ENCODE data around the gene AKR7A2.
"Not testable (repeated sequence)": the region's sequence is repeated elsewhere in the genome, so short reads cannot be mapped to it uniquely, and the experiment has no call there.

AKR7A2 gene

DNA sequence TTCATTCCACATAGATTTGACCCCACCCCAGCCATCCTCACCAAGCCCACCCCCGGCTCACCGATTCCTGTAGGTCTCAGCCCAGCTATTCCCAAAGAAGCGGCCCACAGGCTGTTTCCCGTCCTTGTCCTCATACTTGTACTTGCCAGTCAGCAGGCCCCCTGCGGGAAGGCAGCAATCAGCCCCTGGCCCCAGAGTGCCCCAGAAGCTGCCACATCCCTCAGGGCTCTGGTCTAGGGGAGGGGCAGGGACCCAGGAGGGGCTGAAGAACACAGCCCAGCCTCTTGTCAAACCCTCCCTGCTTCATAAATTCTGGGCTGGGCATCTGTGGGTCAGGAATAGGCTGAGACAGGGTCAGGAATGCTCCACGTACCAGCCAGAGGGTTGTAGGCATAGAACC is 5.0 kb downstream of the AKR7A2 start:
- no peak for DNase-seq (ENCODE audit: low spot score)

DNA sequence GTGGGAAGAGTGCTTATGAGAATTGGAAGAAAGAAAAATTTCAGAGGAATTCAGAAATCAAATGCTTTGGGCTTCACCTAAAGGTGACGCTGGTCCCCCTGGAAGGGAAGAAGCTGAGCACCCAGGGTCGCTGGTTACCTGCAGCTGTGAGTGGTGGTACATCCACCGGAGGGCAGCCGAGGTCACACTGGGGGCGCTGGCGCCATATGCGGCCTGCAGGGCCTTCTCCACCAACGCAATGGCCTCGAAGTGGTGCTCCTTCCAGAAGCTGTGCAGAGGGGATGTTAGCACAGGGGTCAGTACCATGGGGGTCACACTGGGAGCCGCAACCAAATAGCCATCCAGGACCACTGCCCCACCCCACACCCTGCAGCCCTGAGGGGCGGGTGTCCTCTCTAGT is 6.1 kb downstream of the AKR7A2 start:
- no peak for DNase-seq (ENCODE audit: low spot score)

DNA sequence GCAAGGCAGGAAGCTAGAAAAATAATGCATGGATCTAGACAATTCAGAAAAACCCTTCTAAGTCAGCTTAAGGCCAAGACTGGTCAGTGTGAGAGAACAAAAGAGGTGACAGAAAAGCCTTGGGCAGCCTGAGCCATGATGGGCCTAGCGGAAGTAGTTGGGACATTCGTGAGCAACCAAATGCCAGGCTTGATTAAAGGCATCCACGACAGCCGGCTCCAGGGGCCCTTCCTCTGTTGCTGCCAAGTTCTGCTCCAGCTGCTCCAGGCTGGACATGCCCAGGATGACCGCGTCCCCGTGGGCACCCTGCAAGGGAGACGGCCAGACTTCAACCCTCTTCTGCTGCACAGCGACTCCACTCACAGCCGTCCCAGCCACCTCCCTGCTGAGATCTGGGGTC is 7.9 kb downstream of the AKR7A2 start:
- not testable (repeated sequence) for DNase-seq (ENCODE audit: low spot score)

DNA sequence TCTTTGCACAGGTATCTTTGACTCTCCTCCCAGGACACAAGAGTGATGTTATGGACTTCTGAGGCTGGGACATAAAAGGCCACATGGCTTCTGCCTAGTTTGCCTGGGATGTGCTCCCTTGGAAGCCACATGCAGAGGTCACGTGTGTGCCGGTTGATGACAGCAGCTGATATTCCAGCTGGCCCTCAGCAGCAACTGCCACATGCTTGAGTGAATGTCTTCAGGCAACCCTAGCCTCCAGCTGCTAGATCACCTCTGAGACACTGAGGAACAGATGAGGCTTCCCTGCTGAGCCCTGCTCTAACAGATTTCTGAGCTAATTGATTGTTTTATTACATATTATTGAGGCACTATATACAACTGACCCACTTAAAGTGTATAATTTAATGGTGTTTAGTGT is 11.7 kb downstream of the AKR7A2 start:
- no peak for DNase-seq (ENCODE audit: low spot score)

DNA sequence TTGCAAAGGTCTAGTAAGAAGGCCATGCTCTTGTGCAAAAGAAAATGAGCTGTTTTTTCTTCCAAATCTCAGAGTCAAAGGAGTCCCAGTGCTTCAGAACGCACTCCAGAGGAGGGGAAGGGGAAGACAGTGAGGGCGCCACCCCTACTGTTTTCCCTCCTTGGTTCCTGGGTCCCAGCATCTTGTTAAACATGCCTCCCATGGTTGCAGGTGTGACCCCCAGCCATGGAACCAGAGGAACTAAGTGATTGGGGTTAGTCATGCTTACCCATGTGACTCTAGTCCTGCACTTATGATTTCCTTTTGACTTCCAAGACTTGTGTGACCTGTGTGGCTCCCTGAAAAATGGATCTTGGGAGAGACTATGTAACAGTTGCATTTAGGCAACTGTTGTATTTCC is 17.3 kb downstream of the AKR7A2 start:
- no peak for DNase-seq (ENCODE audit: low spot score)

DNA sequence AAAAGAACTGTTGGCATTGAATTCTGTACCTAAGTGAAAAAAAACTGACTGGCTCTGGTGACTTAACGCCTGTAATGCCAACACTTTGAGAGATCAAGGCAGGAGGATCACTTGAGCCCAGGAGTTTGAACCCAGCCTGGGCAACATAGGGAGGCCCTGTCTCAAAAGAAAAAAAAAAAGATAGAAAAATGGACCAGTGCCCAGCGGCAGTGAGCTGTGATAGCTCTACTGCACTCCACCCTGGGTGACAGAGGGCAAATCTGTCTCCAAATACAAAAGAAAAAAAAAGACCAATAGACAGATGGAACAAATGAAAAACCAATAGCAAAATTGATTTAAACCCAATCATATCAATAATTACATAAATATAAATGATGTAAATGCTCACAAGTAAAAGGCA is 22.7 kb downstream of the AKR7A2 start:
- no peak for DNase-seq (ENCODE audit: low spot score)

DNA sequence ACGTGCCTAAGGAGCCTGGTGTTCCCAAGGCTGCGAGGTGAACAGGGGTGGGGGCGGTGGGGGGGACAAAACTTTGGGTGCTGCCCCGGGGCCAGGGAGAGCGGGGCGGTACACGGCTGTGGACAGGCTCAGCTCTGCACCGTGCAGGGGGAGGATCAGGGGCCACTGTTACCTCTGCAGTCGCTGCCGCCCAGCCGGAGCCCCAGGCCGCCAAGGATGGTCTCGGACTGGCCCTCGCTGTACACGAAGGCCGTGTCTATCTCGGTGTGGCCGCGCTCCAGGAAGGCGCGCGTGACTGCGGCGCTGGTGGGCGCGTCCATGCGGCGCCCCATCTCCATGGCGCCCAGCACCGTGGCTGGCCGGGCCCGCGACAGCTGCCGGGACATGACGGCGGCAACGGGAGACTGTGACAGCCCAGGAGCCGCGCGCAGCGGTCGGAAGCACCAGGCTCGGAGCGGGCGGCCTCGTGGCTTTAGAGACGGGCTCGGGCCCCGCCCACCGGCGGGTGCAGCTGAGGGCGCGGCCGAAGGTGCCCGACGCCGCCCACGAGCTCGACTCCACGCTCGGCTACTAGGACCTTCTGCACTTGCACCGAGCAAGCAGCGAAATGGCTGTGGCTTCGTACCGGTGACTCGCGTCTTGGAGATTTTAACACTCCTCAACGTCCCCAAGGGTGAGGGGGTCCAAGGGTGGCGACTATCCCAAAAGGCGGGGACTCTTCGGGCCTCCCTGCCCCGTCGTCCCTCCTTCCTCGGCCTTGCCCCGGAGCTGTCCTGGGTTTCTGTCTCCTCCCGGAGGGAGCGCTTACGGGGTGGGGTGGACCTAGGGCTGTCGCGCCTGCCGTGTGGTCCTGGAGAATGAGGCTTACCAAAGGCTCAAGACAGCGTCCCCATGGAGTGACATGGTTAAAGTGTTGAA is 23.4 kb downstream of the AKR7A2 start, which contains the start of gene AKR7A3:
AKR7A3 (minus strand) TSS at position 447 of the 918 bp plus-strand sequence; CDS start at position 386, 61 bp downstream.
- not testable (repeated sequence) for DNase-seq (ENCODE audit: low spot score)

DNA sequence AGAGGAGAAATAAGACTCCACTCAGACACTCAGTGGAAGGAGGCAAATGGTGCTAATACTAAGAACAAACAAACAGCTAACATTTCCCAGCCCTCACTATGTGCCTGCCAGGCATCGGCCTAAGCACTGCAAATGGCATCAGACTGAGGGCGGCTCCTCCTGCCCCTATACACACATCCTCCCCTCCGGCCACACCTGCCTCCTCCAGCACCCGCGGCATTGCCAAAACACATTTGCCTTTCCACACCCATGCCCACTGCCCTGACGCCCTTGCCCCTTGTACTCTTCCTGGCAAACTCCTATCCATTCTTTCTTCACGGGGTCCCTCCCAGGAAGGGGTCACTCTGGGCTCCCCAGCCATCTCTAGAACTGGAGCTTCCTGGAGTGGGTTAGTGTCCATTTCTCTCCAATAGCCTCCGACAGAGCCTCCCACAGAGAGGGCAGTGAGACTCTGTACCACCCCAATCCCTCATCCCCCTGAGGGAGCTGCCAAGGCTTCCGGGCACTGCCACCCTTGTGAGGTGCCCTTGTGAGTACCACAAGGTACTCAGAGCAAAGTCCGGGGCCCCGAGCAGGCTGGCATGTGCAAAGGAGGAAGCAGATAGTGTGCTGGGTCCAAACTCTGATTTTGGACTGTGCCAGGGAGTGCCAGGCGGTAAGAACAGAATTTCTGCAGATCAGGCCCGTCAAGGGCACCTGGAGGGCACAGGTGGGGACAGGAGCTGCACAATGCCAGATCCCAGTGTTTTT is 24.3 kb downstream of the AKR7A2 start:
- no peak for DNase-seq (ENCODE audit: low spot score)

DNA sequence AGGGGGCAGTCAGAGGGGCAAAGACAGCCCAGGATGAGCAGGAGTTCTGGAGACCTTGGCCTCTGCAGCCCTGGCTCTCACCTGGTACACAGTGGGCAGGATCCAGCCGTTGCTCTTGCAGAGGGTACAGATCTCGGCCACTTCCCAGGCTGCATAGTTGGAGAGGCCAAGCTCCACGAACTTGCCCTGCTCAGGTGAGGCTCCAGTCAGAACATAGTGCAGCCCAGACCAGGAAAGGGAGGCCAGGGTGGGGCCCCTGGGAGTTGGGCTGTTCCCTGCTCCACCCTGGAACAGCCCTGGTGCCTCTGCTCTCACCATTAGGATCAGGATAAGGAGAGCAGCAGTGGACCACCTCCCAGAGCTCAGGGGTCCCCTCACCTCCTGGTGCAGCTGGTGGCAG is 26.1 kb downstream of the AKR7A2 start:
- not testable (repeated sequence) for DNase-seq (ENCODE audit: low spot score)

DNA sequence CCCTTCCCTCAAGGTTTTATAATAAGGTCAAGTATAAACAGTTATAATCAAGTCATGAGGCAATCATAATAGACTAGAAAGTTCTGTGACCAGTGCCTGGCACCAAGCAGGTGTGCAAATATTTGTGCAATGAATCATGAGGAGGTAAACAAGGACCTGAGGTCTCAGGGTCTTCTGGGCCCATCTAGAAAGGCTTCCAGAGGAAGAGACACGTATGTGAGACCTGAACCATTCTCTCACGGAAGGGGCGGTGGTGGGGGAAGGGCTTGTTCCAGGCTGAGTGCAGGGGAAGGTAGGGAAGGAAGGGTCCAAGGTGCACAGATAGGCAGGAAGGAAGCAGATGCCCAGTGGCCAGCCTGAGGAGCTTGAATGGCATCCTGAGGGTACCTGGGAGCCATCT is 26.6 kb downstream of the AKR7A2 start:
- DNase-seq (ENCODE audit: low spot score), result not testable (repeated sequence)

DNA sequence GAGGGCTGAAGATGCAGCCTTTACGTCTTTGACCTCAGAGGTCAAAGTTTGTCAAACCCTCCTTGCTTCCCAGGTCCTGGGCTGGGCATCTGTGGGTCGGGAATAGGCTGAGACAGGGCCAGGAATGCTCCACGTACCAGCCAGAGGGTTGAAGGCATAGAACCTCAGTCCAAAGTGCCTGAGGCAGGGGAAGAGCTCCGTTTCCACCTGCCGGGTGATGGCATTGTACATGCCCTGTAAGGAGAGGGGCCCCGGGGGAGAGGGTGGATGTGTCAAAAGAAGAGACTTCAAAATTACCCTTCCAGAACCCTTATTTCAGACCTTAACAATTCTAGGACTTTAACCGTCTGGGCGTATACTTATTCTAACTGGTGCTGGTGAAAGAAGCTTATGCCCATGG is 27.1 kb downstream of the AKR7A2 start:
- DNase-seq (ENCODE audit: low spot score), result no peak

DNA sequence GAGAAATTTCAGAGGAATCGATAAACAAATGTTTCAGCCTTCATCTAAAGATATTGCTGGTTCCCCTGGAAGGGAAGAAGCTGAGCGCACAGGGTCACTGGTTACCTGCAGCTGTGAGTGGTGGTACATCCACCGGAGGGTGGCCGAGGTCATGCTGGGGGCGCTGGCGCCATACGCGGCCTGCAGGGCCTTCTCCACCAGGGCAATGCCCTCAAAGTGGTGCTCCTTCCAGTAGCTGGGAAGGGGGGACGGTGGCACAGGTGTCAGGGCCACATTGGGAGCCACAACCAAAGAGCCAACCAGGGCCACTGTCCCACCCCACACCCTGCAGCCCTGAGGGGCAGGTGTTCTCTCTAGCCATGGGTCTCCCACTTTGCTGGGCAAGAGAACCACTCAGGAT is 28.1 kb downstream of the AKR7A2 start:
- no peak for DNase-seq (ENCODE audit: low spot score)

DNA sequence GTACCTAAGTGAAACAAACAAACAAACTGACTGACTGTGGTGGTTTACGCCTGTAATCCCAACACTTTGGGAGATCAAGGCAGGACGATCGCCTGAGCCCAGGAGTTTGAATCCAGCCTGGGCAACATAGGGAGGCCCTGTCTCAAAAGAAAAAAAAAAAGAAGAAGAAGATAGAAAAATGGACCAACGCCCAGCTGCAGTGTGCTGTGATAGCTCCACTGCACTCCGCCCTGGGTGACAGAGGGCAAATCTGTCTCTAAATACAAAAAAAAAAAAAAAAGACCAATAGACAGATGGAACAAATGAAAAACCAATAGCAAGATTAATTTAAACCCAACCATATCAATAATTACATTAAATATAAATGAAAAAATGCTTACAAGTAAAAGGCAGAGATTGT is 37.3 kb downstream of the AKR7A2 start:
- DNase-seq (ENCODE audit: low spot score), result no peak

DNA sequence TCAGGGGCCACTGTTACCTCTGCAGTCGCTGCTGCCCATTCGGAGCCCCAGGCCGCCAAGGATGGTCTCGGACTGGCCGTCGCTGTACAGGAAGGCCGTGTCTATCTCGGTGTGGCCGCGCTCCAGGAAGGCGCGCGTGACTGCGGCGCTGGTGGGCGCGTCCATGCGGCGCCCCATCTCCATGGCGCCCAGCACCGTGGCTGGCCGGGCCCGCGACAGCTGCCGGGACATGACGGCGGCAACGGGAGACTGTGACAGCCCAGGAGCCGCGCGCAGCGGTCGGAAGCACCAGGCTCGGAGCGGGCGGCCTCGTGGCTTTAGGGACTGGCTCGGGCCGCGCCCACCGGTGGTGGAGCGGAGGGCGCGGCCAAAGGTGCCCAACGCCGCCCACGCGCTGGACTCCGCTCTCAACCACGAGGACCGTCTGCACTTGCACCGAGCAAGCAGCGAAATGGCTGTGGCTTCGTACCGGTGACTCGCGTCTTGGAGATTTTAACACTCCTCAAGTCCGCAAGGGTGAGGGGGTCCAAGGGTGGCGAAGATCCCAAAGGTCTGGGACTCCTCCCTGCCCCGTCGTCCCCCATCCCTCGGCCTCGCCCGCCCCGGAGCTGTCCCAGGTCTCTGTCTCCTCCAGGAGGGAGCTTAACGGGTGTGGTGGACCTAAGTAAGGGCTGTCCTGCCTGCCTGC is 38.0 kb downstream of the AKR7A2 start:
- not testable (repeated sequence) for DNase-seq (ENCODE audit: low spot score)

DNA sequence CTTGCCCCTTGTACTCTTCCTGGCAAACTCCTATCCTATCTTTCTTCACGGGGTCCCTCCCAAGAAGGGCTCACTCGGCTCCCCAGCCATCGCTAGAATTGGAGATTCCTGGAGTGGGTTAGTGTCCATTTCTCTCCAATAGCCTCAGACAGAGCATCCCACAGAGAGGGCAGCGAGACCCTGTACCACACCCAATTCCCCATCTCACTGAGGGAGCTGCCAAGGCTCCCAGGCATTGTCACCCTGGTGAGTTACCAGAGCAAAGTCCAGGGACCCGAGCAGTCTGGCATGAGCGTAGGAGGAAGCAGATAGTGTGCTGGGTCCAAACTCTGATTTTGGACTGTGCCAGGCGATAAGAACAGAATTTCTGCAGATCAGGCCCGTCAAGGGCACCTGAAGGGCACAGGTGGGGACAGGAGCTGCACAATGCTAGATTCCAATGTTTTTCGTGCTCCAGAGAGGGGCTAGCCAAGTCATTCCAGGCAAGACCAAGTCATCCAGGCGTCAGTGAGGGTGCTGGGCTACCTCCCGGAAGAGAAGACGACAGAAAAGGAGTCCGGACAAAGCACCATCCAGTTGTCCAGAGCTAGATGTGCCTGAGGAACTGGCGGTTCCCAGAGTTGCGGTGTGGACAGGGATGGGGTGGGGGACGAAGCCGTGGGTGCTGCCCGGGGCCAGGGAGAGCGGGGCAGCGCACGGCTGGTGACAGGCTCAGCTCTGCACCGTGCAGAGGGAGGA is 38.7 kb downstream of the AKR7A2 start:
- DNase-seq (ENCODE audit: low spot score), result no peak

DNA sequence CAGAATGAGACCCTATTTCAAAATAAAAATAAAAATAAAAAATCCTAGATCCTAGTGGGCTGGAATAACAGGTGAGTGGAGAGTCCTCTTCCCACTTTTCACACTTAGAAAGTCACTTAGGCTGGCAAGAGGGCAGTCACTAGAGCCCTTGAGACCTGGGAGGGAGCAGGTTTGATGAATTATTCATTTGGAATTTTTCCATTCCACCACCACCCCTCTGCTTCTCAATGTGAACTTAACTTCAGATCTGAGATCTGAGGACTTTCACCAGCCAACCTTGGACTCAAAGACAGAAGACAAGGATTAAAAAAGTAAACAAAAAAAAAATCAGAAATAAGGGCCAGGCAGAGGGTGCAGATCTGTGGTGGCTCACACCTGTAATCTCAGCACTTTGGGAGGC is 39.9 kb downstream of the AKR7A2 start:
- no peak for DNase-seq (ENCODE audit: low spot score)

DNA sequence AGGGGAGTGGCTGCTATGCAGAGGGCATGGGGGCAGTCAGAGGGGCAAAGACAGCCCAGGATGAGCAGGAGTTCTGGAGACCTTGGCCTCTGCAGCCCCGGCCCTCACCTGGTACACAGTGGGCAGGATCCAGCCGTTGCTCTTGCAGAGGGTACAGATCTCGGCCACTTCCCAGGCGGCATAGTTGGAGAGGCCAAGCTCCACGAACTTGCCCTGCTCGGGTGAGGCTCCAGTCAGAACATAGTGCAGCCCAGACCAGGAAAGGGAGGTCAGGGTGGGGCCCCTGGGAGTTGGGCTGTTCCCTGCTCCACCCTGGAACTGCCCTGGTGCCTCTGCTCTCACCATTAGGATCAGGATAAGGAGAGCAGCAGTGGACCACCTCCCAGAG is 41.6 kb downstream of the AKR7A2 start:
- DNase-seq (ENCODE audit: low spot score), result not testable (repeated sequence)

DNA sequence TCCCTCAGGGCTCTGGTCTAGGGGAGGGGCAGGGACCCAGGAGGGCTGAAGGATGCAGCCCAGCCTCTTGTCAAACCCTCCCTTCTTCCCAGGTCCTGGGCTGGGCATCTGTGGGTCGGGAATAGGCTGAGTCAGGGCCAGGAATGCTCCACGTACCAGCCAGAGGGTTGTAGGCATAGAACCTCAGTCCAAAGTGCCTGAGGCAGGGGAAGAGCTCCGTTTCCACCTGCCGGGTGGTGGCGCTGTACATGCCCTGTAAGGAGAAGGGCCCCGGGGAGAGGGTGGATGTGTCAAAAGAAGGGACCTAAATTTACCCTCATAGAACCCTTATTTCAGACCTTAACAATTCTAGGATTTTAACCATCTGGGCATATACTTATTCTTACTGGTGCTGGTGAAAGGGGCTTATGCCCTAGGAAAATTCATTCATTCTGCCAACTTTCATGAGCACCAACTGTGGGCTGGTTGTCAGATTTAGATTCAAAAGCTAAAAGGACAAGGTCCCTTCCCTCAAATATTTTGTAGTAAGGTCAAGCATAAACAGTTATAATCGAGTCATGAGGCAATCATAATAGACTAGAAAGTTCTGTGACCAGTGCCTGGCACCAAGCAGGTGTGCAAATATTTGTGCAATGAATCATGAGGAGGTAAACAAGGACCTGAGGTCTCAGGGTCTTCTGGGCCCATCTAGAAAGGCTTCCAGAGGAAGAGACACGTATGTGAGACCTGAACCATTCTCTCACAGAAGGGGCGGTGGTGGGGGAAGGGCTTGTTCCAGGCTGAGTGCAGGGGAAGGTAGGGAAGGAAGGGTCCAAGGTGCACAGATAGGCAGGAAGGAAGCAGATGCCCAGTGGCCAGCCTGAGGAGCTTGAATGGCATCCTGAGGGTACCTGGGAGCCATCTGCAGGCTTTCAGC is 42.3 kb downstream of the AKR7A2 start:
- DNase-seq (ENCODE audit: low spot score), result not testable (repeated sequence)

DNA sequence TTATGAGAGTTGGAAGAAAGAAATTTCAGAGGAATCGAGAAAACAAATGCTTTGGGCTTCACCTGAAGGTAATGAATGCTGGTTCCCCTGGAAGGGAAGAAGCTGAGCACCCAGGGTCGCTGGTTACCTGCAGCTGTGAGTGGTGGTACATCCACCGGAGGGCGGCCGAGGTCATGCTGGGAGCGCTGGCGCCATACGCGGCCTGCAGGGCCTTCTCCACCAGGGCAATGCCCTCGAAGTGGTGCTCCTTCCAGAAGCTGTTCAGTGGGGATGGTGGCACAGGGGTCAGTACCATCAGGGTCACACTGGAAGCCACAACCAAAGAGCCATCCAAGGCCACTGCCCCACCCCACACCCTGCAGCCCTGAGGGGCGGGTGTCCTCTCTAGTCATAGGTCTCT is 43.5 kb downstream of the AKR7A2 start:
- DNase-seq (ENCODE audit: low spot score), result no peak

DNA sequence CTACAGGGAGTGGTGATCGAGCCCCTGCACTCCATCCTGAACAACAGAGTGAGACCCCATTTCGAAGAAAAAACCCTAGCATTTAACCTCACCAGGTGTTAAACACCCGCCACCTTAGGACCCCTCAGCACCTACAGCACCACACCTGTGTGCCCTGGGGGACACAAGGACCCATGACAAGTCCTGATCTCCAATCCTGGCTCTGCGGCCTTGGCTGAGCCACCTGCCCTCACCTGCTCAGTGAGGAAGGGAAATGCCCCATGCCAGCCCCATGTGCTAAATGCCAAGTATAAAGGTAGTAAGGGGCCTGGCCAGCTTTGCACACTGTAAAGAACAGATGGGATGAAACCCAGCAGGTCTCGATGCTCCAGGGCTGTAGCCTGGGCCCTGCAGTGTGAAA is 49.2 kb downstream of the AKR7A2 start:
- no peak for DNase-seq (ENCODE audit: low spot score)

DNA sequence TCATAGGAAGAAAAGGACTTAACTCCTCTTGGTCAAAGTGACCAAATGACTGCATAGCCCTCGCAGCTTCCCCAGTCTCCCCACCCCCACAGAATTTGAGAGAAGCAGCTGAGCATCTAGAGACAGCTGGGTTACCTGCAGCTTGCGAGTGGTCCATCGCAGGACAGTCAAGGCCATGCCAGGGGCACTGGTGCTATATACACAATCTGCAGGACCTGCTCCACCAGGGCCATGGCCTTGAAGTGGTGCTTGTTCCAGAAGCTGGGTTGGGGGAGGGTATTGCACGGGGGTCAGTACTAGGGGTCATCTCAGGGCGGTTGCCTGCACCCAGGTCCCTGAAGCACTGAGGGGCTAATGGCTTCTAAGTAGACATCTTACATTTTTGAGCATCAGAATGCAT is 49.9 kb downstream of the AKR7A2 start:
- no peak for DNase-seq (ENCODE audit: low spot score)
